LNCaP clone FGC (cell line): ENCODE data around the gene SRP19.

ENCODE experiments used
- DNase-seq: peaks from one replicate; pipeline ENCODE4 v3.0.0-alpha.2; 2011; ENCODE audit warnings: low read depth
- H3K4me3 ChIP-seq: 2 replicates; pipeline ENCODE4 v1.5.1; 2011; ENCODE audit warnings: mild to moderate bottlenecking, low read depth, low read length, control low read depth
- TF ChIP-seq, protein P1 (sequence below): IDR thresholded peaks from 2 replicates; pipeline ENCODE4 v1.5.1; 2012; ENCODE audit warnings: mild to moderate bottlenecking; ENCODE audit not compliant: control insufficient read depth, insufficient read depth; ENCODE audit errors: extremely low read depth

The SRP19 gene

DNA sequence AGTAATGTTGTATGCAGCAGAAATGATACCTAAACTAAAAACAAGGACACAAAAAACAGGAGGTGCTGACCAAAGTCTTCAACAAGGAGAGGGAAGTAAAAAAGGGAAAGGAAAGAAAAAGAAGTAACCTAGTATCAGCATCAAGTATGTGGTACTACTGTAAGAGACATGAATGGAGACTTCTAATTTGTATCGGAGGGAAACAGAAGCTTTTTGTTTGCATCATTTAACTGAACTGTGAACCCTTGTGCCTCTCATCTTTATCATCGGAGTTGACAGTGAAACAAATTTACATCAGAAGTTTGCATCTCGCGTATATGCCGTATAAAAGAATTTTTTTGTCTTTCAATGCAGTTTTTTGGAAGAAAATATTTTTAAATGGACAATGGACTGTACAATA is 6.3 kb downstream of the SRP19 start:
- H3K4me3 ChIP-seq, result no peak overlapping the region
- no peak for DNase-seq
- TF ChIP-seq, protein P1, sequence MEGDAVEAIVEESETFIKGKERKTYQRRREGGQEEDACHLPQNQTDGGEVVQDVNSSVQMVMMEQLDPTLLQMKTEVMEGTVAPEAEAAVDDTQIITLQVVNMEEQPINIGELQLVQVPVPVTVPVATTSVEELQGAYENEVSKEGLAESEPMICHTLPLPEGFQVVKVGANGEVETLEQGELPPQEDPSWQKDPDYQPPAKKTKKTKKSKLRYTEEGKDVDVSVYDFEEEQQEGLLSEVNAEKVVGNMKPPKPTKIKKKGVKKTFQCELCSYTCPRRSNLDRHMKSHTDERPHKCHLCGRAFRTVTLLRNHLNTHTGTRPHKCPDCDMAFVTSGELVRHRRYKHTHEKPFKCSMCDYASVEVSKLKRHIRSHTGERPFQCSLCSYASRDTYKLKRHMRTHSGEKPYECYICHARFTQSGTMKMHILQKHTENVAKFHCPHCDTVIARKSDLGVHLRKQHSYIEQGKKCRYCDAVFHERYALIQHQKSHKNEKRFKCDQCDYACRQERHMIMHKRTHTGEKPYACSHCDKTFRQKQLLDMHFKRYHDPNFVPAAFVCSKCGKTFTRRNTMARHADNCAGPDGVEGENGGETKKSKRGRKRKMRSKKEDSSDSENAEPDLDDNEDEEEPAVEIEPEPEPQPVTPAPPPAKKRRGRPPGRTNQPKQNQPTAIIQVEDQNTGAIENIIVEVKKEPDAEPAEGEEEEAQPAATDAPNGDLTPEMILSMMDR, result no peak

DNA sequence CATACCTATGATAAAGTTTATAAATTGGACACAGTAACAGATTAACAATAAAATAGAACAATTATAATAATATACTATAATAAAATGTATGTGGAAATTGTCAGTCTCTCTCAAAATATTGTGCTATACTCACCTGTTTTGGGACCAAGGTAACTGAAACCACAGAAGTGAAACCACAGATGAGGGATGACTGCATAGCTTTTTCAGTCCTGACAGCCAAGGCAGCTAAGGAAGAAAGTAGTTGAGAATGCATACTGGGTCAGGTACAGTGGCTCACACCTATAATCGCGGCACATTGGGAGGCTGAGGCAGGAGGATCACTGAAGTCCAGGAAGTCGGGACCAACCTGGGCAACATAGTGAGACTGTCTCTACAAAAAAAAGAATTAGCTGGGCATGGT is 8.9 kb downstream of the SRP19 start:
- no peak for DNase-seq
- TF ChIP-seq, protein P1, result no peak
- no peak overlapping the region for H3K4me3 ChIP-seq

DNA sequence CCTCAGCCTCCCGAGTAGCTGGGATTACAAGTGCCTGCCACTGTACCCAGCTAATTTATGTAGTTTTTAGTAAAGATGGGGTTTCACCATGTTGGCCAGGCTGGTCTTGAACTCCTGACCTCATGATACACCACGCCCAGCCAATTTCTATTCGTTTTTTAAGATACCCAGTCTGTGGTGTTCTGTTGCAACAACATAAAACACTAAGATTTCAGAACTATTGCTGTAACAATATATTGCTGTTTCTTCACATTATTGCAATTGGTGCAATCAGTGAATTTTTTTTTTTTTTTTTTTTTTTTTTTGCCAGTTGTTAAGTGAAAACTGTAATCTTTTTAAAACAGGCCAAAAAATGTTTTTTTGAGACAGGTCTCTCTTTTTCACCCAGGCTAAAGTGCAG is 9.9 kb downstream of the SRP19 start:
- TF ChIP-seq, protein P1, result no peak
- no peak overlapping the region for H3K4me3 ChIP-seq
- DNase-seq, result no peak

DNA sequence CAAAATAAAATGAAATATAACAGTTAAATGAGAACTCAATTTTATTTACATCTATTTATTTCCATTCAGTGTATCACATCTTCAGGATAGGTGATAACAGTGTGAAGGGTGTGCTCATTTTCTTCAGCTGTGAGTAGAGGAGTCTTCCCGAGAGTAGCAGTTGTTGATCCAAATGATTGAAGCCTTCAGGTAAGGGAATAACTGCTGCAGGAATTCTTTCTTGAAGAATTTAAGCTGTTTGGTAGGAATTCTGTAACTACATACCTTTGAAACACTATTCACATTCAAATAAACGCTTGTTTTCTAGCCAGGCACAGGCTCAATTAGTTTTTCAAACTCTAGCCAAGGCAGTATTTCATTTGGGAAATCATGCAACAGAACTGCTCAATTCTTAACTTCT is 15.3 kb downstream of the SRP19 start:
- no peak overlapping the region for H3K4me3 ChIP-seq
- DNase-seq, result no peak
- TF ChIP-seq, protein P1, result no peak

DNA sequence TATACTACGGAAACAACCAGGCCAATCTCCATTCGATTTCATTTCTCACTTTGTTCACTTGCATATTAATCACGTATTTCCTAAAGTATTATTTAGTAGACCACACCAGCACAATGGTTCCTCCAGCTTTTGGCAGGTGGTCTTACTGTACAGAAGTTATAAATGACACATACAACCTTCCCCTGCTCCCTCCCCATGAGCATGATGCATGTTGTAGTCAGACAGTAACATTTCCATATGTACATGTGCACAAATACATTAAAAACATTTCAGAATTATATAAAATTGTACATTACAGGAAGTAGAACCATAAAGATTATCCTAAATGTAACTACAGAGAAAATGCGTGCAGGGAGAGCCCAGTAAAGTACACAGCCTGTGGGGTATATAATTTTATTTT is 17.0 kb downstream of the SRP19 start:
- no peak for DNase-seq
- no peak overlapping the region for H3K4me3 ChIP-seq
- TF ChIP-seq, protein P1, result no peak

DNA sequence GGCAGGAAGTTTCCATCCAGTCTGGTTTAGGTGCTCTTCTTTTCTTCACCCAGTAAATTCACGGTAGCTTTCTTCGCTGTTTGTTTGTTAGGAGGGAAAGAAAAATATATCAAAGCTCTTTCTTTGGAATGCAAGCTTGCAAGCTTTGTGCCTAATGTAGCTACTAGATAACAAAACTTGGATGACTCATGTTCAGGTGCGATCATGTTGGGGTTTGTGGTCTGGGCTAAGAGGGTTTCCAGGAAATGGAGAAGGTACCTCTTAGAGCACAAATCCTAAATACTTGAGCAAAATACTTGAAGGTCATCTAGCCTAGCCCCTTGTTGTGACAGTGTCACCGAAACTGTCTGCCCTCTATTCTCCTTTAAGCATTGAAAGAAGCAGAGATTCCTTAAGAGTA is 17.7 kb downstream of the SRP19 start:
- DNase-seq, result no peak
- TF ChIP-seq, protein P1, result no peak
- H3K4me3 ChIP-seq, result no peak overlapping the region

DNA sequence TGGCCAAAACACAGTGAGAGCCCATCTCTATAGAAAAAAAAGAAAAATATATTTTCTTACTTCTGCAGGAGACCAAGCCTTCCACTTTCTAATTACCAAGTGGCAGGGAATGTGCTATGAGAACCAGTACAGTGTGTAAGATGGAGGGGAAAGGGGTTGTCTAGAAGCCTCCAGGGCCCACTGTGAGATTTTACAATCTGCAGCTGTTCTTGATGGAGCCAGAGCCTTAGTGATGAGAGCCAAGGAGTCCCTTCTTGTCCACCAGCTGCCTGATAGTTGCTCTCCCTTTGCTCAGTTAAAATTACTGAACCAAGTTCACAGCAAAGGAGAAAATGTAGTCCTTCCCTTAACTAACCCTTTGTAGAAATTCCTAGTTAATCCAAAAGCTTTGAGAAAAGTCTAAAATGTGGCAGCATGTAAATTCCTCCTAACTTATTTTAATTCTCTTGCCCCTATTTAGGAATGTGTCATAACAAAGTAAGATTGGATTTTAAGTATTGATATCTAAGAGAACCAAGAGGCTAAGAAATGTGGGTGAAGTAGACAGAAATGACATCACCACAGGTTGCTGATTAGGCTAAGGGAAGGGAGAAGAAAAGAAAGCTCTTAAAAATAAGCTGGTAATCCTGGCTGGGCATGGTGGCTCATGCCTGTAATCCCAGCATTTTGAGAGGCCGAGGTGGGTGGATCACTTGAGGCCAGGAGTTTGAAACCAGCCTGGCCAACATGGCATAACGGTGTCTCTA is 19.3 kb downstream of the SRP19 start:
- no peak for DNase-seq
- H3K4me3 ChIP-seq, result no peak overlapping the region
- TF ChIP-seq, protein P1, result no peak
